OCI-LY1 (cell line): Measurements from ENCODE around the gene SFTA2.
"Not testable (repeated sequence)": the region's sequence is repeated elsewhere in the genome, so short reads cannot be mapped to it uniquely, and the experiment has no call there.

Experiments
- H2AFZ ChIP-seq: fragments of 200-600 bp; sonication (generic), shearing (Covaris generic); 2 replicates; pipeline ENCODE4 v1.6.0; 2014; ENCODE audit warnings: antibody characterized with exemption, mild to moderate bottlenecking, low read length
- H3F3A ChIP-seq: fragments of 200-600 bp; sonication (generic), shearing (Covaris generic); 2 replicates; pipeline ENCODE4 v1.6.0; 2014; ENCODE audit warnings: mild to moderate bottlenecking, antibody characterized with exemption, low read length, moderate library complexity; ENCODE audit not compliant: insufficient read depth
- H3K27ac ChIP-seq: fragments of 200-600 bp; sonication (generic); 2 replicates; pipeline ENCODE4 v1.5.1; 2014; ENCODE audit warnings: low read length, mixed run types, mild to moderate bottlenecking, low read depth; ENCODE audit not compliant: poor library complexity, severe bottlenecking
- H3K27me3 ChIP-seq: fragments of 200-600 bp; sonication (generic); 2 replicates; pipeline ENCODE4 v1.6.0; 2014; ENCODE audit warnings: antibody characterized with exemption, mild to moderate bottlenecking, low read length, moderate library complexity; ENCODE audit not compliant: insufficient read depth
- H3K36me3 ChIP-seq: fragments of 200-600 bp; sonication (generic); 2 replicates; pipeline ENCODE4 v1.6.1; 2014; ENCODE audit warnings: mild to moderate bottlenecking, antibody characterized with exemption, low read length, moderate library complexity, mixed read lengths; ENCODE audit not compliant: insufficient read depth
- H3K4me1 ChIP-seq: fragments of 200-600 bp; sonication (generic); 2 replicates; pipeline ENCODE4 v1.5.1; 2014; ENCODE audit warnings: mild to moderate bottlenecking, low read length, moderate library complexity; ENCODE audit not compliant: insufficient read depth, severe bottlenecking
- H3K4me2 ChIP-seq: fragments of 200-600 bp; sonication (generic), shearing (Covaris generic); 2 replicates; pipeline ENCODE4 v1.6.1; 2014; ENCODE audit warnings: low read length
- H3K4me3 ChIP-seq: fragments of 200-600 bp; sonication (generic); 2 replicates; pipeline ENCODE4 v1.5.1; 2014; ENCODE audit warnings: low read length, low read depth, mild to moderate bottlenecking, mixed read lengths; ENCODE audit not compliant: poor library complexity, severe bottlenecking
- H3K79me2 ChIP-seq: fragments of 200-600 bp; shearing (Covaris generic); 2 replicates; pipeline ENCODE4 v1.6.1; 2016; ENCODE audit warnings: mixed run types, low read length, mixed read lengths; ENCODE audit not compliant: insufficient read depth
- H3K9ac ChIP-seq: fragments of 200-600 bp; sonication (generic), shearing (Covaris generic); 2 replicates; pipeline ENCODE4 v1.6.1; 2014; ENCODE audit warnings: mild to moderate bottlenecking, low read length, mixed read lengths
- H3K9me2 ChIP-seq: fragments of 200-600 bp; sonication (generic), shearing (Covaris generic); 2 replicates; pipeline ENCODE4 v1.6.1; 2014; ENCODE audit warnings: low read depth, mild to moderate bottlenecking, low read length, mixed read lengths
- H3K9me3 ChIP-seq: fragments of 200-600 bp; shearing (Covaris generic); 2 replicates; pipeline ENCODE4 v1.6.1; 2014; ENCODE audit warnings: low read length, mixed read lengths
- H4K20me1 ChIP-seq: fragments of 200-600 bp; sonication (generic), shearing (Covaris generic); 2 replicates; pipeline ENCODE4 v1.6.0; 2016; ENCODE audit warnings: mild to moderate bottlenecking, low read length; ENCODE audit not compliant: insufficient read depth
- EZH2 ChIP-seq: fragments of 200-600 bp; sonication (generic), shearing (Covaris generic); IDR thresholded peaks from 2 replicates; pipeline ENCODE4 v1.8.0; 2017; ENCODE audit warnings: borderline replicate concordance, mixed run types, mild to moderate bottlenecking, antibody characterized with exemption, low read length, moderate library complexity, mixed read lengths
- TF ChIP-seq, protein P1 (sequence below): fragments of 200-600 bp; sonication (generic), shearing (Covaris generic); IDR thresholded peaks from 2 replicates; pipeline ENCODE4 v1.5.1; 2017; ENCODE audit warnings: mild to moderate bottlenecking, antibody characterized with exemption, low read length, moderate library complexity, mixed read lengths

Gene SFTA2

DNA sequence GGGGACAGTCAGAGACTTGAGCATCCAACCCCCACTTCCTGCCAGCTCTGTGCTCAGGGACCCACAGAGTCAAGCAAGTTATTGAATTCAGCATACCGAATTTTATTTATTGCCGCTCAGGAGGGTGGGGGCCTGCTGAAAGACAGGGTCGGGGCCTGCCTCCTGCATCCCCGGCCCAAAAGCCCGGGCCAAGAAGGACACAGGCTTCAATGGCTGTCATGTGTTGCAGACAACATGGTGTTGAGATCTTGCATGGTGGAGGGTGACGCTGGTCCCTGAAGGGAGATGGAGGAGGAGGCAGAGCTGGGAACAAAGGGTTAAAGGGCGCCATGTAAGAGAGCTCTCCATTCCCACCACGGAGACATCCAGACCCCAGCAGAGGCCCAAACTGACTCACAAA, 698 bp downstream of the SFTA2 start:
- Histone ChIP-seq H2AFZ (no peak overlapping the region), H3K27ac (no peak overlapping the region), H3K27me3 (no peaks in the 10 kb centered on the region), H3F3A (no peaks in the 10 kb centered on the region), H3K4me3 (no peak overlapping the region), H3K9ac (no peak overlapping the region), H4K20me1 (no peaks in the 10 kb centered on the region), H3K79me2 (no peaks in the 10 kb centered on the region), H3K9me2 (no peaks in the 10 kb centered on the region), H3K9me3 (no peaks in the 10 kb centered on the region), H3K36me3 (peaks cover 28% of the 10 kb centered on the region), H3K4me2 (no peak overlapping the region), H3K4me1 (no peaks in the 10 kb centered on the region)
- TF ChIP-seq, protein P1, sequence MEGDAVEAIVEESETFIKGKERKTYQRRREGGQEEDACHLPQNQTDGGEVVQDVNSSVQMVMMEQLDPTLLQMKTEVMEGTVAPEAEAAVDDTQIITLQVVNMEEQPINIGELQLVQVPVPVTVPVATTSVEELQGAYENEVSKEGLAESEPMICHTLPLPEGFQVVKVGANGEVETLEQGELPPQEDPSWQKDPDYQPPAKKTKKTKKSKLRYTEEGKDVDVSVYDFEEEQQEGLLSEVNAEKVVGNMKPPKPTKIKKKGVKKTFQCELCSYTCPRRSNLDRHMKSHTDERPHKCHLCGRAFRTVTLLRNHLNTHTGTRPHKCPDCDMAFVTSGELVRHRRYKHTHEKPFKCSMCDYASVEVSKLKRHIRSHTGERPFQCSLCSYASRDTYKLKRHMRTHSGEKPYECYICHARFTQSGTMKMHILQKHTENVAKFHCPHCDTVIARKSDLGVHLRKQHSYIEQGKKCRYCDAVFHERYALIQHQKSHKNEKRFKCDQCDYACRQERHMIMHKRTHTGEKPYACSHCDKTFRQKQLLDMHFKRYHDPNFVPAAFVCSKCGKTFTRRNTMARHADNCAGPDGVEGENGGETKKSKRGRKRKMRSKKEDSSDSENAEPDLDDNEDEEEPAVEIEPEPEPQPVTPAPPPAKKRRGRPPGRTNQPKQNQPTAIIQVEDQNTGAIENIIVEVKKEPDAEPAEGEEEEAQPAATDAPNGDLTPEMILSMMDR: no peak
- no peak for TF ChIP-seq EZH2

DNA sequence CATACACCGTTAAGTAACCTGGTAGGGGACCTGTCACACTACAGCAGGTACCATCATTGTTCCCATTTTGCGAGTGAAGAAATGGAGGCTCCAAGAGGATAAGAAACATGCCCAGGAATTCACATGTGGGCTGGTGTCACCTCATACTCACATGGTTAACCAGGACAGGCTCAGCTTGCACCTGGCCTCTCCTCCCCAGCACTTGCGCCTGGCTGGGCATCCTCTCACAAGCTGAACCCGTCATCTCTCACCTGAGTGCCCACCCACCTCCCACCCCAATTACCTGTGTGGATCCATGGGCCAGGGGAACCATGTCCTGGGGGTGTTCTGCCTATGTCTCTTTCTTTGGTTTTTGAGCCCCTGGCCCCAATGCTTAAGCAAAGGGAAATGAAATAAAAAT, 1.5 kb downstream of the SFTA2 start:
- no peak overlapping the region for H3K4me3 ChIP-seq
- H2AFZ ChIP-seq: no peak overlapping the region
- H3K4me1 ChIP-seq: no peaks in the 10 kb centered on the region
- no peak overlapping the region for H3K27ac ChIP-seq
- no peaks in the 10 kb centered on the region for H3K9me3 ChIP-seq
- no peaks in the 10 kb centered on the region for H3K27me3 ChIP-seq
- peaks cover 35% of the 10 kb centered on the region for H3K36me3 ChIP-seq
- H3F3A ChIP-seq: no peaks in the 10 kb centered on the region
- no peak overlapping the region for H3K9ac ChIP-seq
- H3K4me2 ChIP-seq: no peak overlapping the region
- no peak for TF ChIP-seq EZH2
- TF ChIP-seq, protein P1: no peak
- H4K20me1 ChIP-seq: no peaks in the 10 kb centered on the region
- no peaks in the 10 kb centered on the region for H3K9me2 ChIP-seq
- no peaks in the 10 kb centered on the region for H3K79me2 ChIP-seq

DNA sequence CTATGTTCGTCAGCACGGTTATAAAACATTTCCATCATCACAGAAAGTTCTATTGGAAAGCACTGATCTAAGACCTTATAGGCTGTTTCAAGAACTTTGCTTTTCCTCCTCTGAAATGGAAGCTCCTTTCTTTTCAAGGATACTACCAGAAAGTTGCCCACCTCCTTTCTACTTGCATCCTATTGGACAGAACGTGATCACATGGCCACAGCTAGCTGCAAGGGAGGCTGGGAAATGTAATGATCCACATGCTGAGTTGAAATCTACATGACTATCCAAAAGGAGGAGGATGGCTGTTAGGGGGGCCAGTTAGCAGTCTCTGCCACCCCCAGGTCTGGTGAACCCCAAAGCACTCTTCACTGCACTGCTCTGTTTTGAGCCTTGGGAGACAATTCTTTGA, 3.3 kb downstream of the SFTA2 start:
- H4K20me1 ChIP-seq: no peaks in the 10 kb centered on the region

DNA sequence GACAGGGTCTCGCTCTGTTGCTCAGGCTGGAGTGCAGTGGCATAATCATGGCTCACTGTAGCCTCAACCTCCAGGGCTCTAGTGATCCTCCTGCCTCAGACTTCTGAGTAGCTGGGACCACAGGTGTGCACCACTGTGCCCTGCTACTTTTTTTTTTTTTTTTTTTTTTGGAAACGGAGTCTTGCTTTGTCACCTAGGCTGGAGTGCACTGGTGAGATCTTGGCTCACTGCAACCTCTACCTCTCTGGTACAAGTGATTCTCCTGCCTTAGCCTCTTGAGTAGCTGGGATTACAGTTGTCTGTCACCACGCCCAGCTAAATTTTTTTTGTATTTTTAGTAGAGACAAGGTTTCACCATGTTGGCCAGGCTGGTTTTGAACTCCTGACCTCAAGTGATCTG, 4.9 kb downstream of the SFTA2 start:
- H3K36me3 ChIP-seq: peaks cover 68% of the 10 kb centered on the region
- H3K27ac ChIP-seq, H3F3A ChIP-seq, H3K79me2 ChIP-seq, H4K20me1 ChIP-seq, H3K4me3 ChIP-seq, H3K4me2 ChIP-seq, H3K9ac ChIP-seq, H3K9me3 ChIP-seq, H3K4me1 ChIP-seq, H2AFZ ChIP-seq, H3K9me2 ChIP-seq, H3K27me3 ChIP-seq: not testable (repeated sequence)

More for the DNA sequence above, 3.3 kb downstream of the SFTA2 start:
- Histone ChIP-seq H3F3A (no peaks in the 10 kb centered on the region), H3K4me1 (no peaks in the 10 kb centered on the region), H3K36me3 (peaks cover 52% of the 10 kb centered on the region), H3K79me2 (no peaks in the 10 kb centered on the region), H3K4me2 (no peak overlapping the region), H2AFZ (no peak overlapping the region), H3K4me3 (no peak overlapping the region), H3K9me3 (no peaks in the 10 kb centered on the region), H3K27me3 (no peaks in the 10 kb centered on the region), H3K9me2 (no peaks in the 10 kb centered on the region), H3K9ac (no peak overlapping the region), H3K27ac (no peak overlapping the region)
- TF ChIP-seq, protein P1: no peak
- no peak for TF ChIP-seq EZH2
